ENCODE results near the gene SSB.
"Not testable (repeated sequence)": the region's sequence is repeated elsewhere in the genome, so short reads cannot be mapped to it uniquely, and the experiment has no call there.

Gene SSB

DNA sequence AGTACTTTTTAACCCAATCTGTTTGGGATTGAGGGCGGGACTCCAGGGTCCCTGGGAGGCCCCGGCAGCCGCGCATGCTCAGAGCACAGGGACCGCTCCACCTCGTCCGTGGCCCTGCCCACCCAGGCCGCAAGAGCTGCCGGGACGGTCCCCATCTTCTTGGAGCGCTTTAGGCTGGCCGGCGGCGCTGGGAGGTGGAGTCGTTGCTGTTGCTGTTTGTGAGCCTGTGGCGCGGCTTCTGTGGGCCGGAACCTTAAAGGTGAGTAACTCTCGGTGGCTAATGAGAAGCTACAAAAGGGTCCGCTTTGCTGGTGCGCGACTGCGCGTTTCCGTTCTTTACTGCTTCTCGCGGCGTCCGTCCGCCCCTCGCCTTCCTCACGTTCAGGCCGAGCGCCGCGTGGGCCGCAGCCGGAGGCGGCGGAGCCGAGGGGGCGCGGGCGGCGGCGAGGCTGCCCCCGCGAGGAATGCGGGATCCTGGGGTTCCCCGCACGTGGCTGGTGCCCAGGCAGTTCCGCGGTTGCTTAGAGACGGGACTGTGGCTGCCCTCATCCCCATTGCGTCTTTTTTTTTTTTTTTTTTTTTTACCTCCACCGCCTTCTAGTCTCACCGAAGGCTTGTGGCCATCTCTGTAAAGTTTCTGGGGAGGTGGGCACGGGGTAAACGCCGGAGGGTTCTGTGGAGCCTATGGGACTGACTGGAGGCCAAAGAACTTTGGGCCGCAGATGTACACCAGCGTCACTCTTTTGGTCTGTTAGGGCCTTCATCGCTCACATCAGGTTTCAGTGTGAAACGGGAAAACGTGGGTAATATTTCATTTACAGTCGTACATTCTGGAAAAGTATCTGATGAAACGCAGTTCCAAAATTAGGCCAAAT lies at the start of gene SSB:
Gene SSB, plus strand, starts transcription at position 154 of the 875 bp plus-strand sequence. CDS start 2,090 bp downstream, outside the sequence.
- DNase-seq (ENCODE audit: low read depth, low spot score) = peak; percentile 74
- H3K9me3 ChIP-seq (ENCODE audit: control insufficient read depth, insufficient read depth, low read length) = no peaks in the 10 kb centered on the region
- H3K36me3 ChIP-seq (ENCODE audit: control insufficient read depth, insufficient read depth, low read length) = 0 out of 2 replicates have a peak, but pooled peaks cover 4% of the 10 kb centered on the region
- H3K27ac ChIP-seq (ENCODE audit: low read length) = no peak within 1 kb of the TSS
- no peaks in the 10 kb centered on the region for H3K27me3 ChIP-seq (ENCODE audit: control insufficient read depth, insufficient read depth, low read length)
- H3K4me3 ChIP-seq (ENCODE audit: low read length) = peak within 1 kb of the TSS; percentile 70
- no CpG with 5 or more reads among the region's 67 CpGs for WGBS (ENCODE audit: insufficient coverage, insufficient read length)
- peaks cover 1% of the 10 kb centered on the region; the same call in 1 of the 2 replicates for H3K4me1 ChIP-seq (ENCODE audit: control insufficient read depth, insufficient read depth, low read length)

DNA sequence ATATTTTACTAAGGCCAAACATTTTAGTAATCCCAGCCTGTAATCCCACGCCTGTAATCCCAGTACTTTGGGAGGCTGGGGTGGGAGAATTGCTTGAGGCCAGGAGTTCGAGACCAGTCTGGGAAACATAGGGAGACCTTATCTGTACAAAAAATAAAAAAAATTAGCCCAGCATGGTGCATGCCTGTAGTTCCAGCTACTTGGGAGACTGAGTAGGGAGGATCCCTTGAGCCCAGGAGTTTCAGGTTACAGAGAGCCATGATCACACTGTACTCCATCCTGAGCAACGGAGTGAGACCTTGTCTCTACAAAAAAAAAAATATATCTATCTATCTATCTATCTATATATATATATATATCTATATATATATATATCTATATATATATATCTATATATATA lies 45.9 kb upstream of the SSB start:
- no CpG with 5 or more reads among the region's 3 CpGs for WGBS (ENCODE audit: insufficient coverage, insufficient read length)
- Histone ChIP-seq H3K27ac (ENCODE audit: low read length) (no peak overlapping the region), H3K36me3 (ENCODE audit: control insufficient read depth, insufficient read depth, low read length) (peaks cover 3% of the 10 kb centered on the region; the same call in 1 of the 2 replicates), H3K9me3 (ENCODE audit: control insufficient read depth, insufficient read depth, low read length) (no peaks in the 10 kb centered on the region), H3K27me3 (ENCODE audit: control insufficient read depth, insufficient read depth, low read length) (no peaks in the 10 kb centered on the region), H3K4me1 (ENCODE audit: control insufficient read depth, insufficient read depth, low read length) (no peaks in the 10 kb centered on the region), H3K4me3 (ENCODE audit: low read length) (no peak overlapping the region)
- DNase-seq (ENCODE audit: low read depth, low spot score) = no peak

DNA sequence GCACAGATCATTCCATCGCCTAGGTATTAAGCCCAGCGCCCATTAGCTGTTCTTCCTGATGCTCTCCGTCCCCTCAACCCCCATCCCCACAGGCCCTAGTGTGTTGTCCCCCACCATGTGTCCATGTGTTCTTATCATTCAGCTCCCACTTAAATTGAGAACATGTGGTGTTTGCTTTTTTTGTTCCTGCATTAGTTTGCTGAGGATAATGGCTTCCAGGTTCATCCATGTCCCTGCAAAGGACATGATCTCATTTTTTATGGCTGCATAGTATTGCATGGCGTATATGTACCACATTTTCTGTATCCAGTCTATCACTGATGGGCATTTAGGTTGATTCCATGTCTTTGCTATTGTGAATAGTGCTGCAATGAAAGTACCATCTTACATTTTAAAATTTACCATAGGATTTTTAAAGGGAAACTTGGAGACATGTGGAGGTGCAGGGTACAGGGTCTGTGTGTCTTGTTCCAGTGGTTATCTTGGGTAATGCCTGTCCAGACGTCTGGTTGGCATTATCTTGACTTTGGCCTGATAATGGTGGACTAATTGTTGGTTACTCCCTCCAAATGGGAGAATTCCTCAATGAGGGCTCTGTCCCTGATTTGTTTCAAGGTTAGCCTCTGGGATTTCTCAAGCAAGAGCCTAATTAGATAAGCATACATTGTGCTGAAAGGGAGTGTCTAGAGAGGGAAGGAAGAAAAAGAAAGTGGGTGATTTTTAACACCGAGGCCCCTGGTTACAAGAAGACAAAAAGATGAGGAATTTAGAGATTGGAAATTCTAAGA lies 43.4 kb upstream of the SSB start:
- Histone ChIP-seq H3K4me1 (ENCODE audit: control insufficient read depth, insufficient read depth, low read length) (no peaks in the 10 kb centered on the region), H3K27me3 (ENCODE audit: control insufficient read depth, insufficient read depth, low read length) (no peaks in the 10 kb centered on the region), H3K27ac (ENCODE audit: low read length) (no peak overlapping the region), H3K36me3 (ENCODE audit: control insufficient read depth, insufficient read depth, low read length) (no peaks in the 10 kb centered on the region; the same call in 1 of the 2 replicates), H3K9me3 (ENCODE audit: control insufficient read depth, insufficient read depth, low read length) (no peaks in the 10 kb centered on the region), H3K4me3 (ENCODE audit: low read length) (no peak overlapping the region)
- no peak for DNase-seq (ENCODE audit: low read depth, low spot score)
- no CpG with 5 or more reads among the region's 6 CpGs for WGBS (ENCODE audit: insufficient coverage, insufficient read length)

DNA sequence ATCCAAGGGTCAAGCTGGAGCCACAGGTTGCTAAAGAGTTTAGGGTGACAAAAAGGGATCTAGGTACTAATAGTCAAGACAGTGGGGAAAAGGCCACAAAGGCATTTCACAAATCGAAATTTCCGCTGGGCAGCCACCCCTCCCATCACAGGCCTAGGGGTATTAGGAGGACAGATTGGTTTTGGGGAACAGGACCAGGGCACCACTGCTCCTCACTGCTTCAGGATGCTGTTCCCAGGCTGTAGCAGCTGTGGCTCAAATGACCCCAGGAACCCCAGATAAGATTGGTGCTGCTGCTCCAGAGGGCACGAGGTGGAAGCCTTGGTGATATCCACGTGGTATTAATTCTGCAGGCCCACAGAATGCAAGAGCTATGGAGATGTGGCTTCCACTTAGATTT lies 42.3 kb upstream of the SSB start:
- no peaks in the 10 kb centered on the region; the same call in 1 of the 2 replicates for H3K36me3 ChIP-seq (ENCODE audit: control insufficient read depth, insufficient read depth, low read length)
- no peak for DNase-seq (ENCODE audit: low read depth, low spot score)
- no peak overlapping the region for H3K27ac ChIP-seq (ENCODE audit: low read length)
- no peaks in the 10 kb centered on the region for H3K27me3 ChIP-seq (ENCODE audit: control insufficient read depth, insufficient read depth, low read length)
- no peaks in the 10 kb centered on the region for H3K4me1 ChIP-seq (ENCODE audit: control insufficient read depth, insufficient read depth, low read length)
- no peaks in the 10 kb centered on the region for H3K9me3 ChIP-seq (ENCODE audit: control insufficient read depth, insufficient read depth, low read length)
- WGBS (ENCODE audit: insufficient coverage, insufficient read length) = no CpG with 5 or more reads among the region's 4 CpGs
- H3K4me3 ChIP-seq (ENCODE audit: low read length) = no peak overlapping the region

DNA sequence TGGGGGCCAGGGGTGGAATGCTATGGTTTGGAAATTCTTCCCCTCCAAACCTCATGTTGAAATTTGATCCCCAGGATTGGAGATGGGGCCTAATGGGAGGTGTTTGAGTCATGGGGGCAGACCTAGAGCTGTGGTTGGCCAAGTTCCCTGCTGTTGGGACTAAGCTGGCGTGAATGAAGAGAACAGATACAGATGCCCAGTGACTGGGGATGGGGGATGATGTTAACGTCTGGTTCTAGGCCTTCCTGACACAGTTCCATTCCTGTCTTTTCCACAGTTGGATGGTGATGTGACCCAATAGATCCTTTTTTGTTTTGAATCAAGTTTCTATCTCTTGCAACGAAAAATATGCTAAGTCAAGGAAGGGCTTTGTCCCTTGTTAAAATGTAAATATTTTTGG lies 41.3 kb upstream of the SSB start:
- H3K36me3 ChIP-seq (ENCODE audit: control insufficient read depth, insufficient read depth, low read length) = no peaks in the 10 kb centered on the region
- WGBS (ENCODE audit: insufficient coverage, insufficient read length) = no CpG with 5 or more reads among the region's 3 CpGs
- H3K9me3 ChIP-seq (ENCODE audit: control insufficient read depth, insufficient read depth, low read length) = no peaks in the 10 kb centered on the region
- no peaks in the 10 kb centered on the region for H3K27me3 ChIP-seq (ENCODE audit: control insufficient read depth, insufficient read depth, low read length)
- no peak overlapping the region for H3K4me3 ChIP-seq (ENCODE audit: low read length)
- no peaks in the 10 kb centered on the region for H3K4me1 ChIP-seq (ENCODE audit: control insufficient read depth, insufficient read depth, low read length)
- no peak overlapping the region for H3K27ac ChIP-seq (ENCODE audit: low read length)
- no peak for DNase-seq (ENCODE audit: low read depth, low spot score)

DNA sequence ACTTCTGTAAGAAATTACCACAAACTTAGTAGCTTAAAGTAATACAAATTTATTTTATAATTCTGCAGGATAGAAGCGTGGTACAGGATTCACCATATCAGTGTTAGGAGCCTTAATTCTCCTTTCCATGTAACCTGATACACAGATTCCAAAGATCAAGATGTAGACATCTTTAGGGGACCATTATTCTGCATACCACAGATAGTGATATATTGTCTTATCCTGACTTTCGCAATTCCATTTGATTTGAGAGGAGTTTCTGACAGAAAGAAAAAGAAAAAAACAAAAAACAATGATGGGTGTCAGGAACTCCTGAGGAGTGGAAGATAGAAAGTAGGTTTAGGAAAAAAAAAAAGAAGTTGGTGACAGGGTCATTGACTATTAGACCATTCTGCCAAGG lies 40.9 kb upstream of the SSB start:
- H3K4me1 ChIP-seq (ENCODE audit: control insufficient read depth, insufficient read depth, low read length) = no peaks in the 10 kb centered on the region
- no peak overlapping the region for H3K4me3 ChIP-seq (ENCODE audit: low read length)
- no peaks in the 10 kb centered on the region for H3K27me3 ChIP-seq (ENCODE audit: control insufficient read depth, insufficient read depth, low read length)
- H3K9me3 ChIP-seq (ENCODE audit: control insufficient read depth, insufficient read depth, low read length) = no peaks in the 10 kb centered on the region; the same call in 1 of the 2 replicates
- no CpG with 5 or more reads among the region's 2 CpGs for WGBS (ENCODE audit: insufficient coverage, insufficient read length)
- no peak overlapping the region for H3K27ac ChIP-seq (ENCODE audit: low read length)
- no peaks in the 10 kb centered on the region for H3K36me3 ChIP-seq (ENCODE audit: control insufficient read depth, insufficient read depth, low read length)
- DNase-seq (ENCODE audit: low read depth, low spot score) = no peak

DNA sequence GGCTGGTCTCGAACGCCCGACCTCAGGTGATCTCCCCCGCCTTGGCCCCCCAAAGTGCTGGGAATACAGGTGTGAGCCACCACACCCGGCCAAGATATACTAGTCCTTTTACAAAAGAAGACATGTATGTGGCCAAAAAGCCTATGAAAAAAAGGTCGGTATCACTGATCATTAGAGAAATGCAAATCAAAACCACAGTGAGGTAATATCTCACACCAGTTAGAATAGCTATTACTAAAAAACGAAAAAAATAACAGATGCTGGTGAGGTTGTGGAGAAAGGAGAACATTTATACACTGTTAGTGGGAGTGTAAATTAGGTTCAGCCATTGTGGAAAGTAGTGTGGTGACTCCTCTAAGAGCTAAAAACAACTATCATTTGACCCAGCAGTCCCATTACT lies 38.7 kb upstream of the SSB start:
- Histone ChIP-seq H3K4me3 (ENCODE audit: low read length) (no peak overlapping the region), H3K4me1 (ENCODE audit: control insufficient read depth, insufficient read depth, low read length) (no peaks in the 10 kb centered on the region), H3K36me3 (ENCODE audit: control insufficient read depth, insufficient read depth, low read length) (no peaks in the 10 kb centered on the region), H3K9me3 (ENCODE audit: control insufficient read depth, insufficient read depth, low read length) (no peaks in the 10 kb centered on the region; the same call in 1 of the 2 replicates), H3K27me3 (ENCODE audit: control insufficient read depth, insufficient read depth, low read length) (no peaks in the 10 kb centered on the region), H3K27ac (ENCODE audit: low read length) (no peak overlapping the region)
- WGBS (ENCODE audit: insufficient coverage, insufficient read length) = no CpG with 5 or more reads among the region's 7 CpGs
- DNase-seq (ENCODE audit: low read depth, low spot score) = no peak

DNA sequence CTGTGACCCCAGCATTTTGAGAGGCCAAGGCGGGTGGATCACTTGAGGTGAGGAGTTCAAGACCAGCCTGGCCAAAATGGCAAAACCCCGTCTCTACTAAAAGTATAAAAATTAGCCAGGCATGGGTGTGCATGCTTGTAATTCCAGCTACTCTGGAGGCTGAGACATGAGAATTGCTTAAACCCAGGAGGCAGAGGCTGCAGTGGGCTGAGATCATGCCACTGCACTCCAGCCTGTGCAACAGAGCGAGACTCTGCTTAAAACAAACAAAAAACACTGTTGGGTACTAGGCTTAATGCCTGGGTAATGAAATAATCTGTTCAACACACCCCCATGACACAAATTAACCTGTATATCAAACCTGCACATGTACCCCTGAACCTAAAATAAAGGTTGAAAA lies 37.9 kb upstream of the SSB start:
- no CpG with 5 or more reads among the region's 3 CpGs for WGBS (ENCODE audit: insufficient coverage, insufficient read length)
- H3K27ac ChIP-seq (ENCODE audit: low read length); H3K27me3 ChIP-seq (ENCODE audit: control insufficient read depth, insufficient read depth, low read length); H3K4me3 ChIP-seq (ENCODE audit: low read length); H3K9me3 ChIP-seq (ENCODE audit: control insufficient read depth, insufficient read depth, low read length); H3K36me3 ChIP-seq (ENCODE audit: control insufficient read depth, insufficient read depth, low read length); H3K4me1 ChIP-seq (ENCODE audit: control insufficient read depth, insufficient read depth, low read length); DNase-seq (ENCODE audit: low read depth, low spot score): not testable (repeated sequence)

DNA sequence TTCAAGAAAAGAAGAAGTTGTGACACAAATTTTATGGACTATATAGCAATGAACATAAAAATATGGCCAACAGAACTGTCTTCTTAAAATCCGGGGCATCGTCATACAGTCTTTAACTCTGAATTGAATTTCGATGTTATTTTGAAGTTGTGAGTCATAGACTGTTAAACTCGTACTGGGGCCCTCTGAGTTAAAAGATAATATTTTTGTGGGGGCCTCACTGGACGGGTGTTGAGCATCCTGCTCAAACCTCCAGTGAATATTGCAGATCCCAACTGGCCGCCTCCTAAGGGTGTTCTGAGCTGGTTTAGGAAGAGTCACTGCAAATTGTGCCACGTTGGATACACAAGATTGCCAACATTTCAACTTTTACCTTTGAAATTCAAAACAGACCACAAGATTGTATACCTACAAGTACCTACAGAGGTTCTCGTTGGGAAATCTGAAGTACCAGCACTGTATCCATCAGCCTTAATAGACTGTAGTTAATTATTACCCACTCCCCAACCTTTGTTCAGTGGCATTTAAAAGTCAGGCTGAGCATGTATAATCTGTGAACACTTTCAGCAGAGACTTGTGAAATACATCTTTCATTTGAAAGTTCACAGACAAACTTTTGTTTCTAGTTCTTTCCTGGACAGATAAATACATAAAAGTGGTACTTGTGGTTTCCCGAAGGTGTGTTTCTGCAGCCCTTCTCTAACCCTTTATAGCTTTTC lies 37.3 kb upstream of the SSB start:
- H3K27ac ChIP-seq (ENCODE audit: low read length) = no peak overlapping the region
- WGBS (ENCODE audit: insufficient coverage, insufficient read length) = no CpG with 5 or more reads among the region's 9 CpGs
- H3K36me3 ChIP-seq (ENCODE audit: control insufficient read depth, insufficient read depth, low read length) = no peaks in the 10 kb centered on the region
- H3K4me3 ChIP-seq (ENCODE audit: low read length) = no peak overlapping the region
- H3K4me1 ChIP-seq (ENCODE audit: control insufficient read depth, insufficient read depth, low read length) = no peaks in the 10 kb centered on the region
- H3K27me3 ChIP-seq (ENCODE audit: control insufficient read depth, insufficient read depth, low read length) = no peaks in the 10 kb centered on the region
- DNase-seq (ENCODE audit: low read depth, low spot score) = no peak
- no peaks in the 10 kb centered on the region; the same call in 1 of the 2 replicates for H3K9me3 ChIP-seq (ENCODE audit: control insufficient read depth, insufficient read depth, low read length)

DNA sequence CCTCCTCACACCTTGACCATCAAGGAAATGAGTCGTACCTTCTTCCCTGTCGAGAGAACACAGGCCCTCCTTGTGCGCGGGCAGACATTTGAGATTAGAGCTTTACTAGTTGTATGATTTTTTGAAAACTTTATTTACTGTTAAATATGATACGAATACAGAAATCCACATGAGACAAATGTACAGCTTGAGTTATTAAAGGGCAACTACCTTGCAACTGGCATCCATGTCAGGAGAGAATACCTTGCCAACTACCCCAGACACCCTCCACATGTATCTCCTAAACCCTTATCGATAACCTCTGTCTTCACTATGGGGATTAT lies 36.7 kb upstream of the SSB start:
- no CpG with 5 or more reads among the region's 6 CpGs for WGBS (ENCODE audit: insufficient coverage, insufficient read length)
- no peak overlapping the region for H3K27ac ChIP-seq (ENCODE audit: low read length)

More for the DNA sequence above, 36.7 kb upstream of the SSB start:
- no peak for DNase-seq (ENCODE audit: low read depth, low spot score)
- H3K36me3 ChIP-seq (ENCODE audit: control insufficient read depth, insufficient read depth, low read length) = no peaks in the 10 kb centered on the region
- no peak overlapping the region for H3K4me3 ChIP-seq (ENCODE audit: low read length)
- no peaks in the 10 kb centered on the region for H3K27me3 ChIP-seq (ENCODE audit: control insufficient read depth, insufficient read depth, low read length)
- no peaks in the 10 kb centered on the region for H3K4me1 ChIP-seq (ENCODE audit: control insufficient read depth, insufficient read depth, low read length)
- no peaks in the 10 kb centered on the region; the same call in 1 of the 2 replicates for H3K9me3 ChIP-seq (ENCODE audit: control insufficient read depth, insufficient read depth, low read length)

All from iPS DF 6.9 (cell line).